ENCODE measurements around the gene TAS2R8.

- TF ChIP-seq CTCF (IDR thresholded peaks at IDR 0.05) (no peak), POLR2A (IDR thresholded peaks at IDR 0.05; ENCODE audit: low read depth) (no peak), POLR2AphosphoS5 (IDR thresholded peaks at IDR 0.05) (no peak)
These were observed 22.9 kb upstream of the TAS2R8 start for GRCh38 chr12:10829994-10830393.
